Osteoblast (primary cell): ENCODE measurements around the gene GRPEL2. TPM values are rescaled to one million over a fixed set of nuclear protein-coding genes. Genes with fewer than 3 reads are reported as not detected.

Experiments
- DNase-seq: peaks from one replicate; pipeline ENCODE4 v3.0.0; 2011; ENCODE audit warnings: low spot score, mixed read lengths; ENCODE audit not compliant: insufficient read length; ENCODE audit errors: missing footprints
- H2AFZ ChIP-seq: 2 replicates; pipeline ENCODE4 v1.6.0; 2011; ENCODE audit warnings: mild to moderate bottlenecking, low read length
- H3K27ac ChIP-seq: 2 replicates; pipeline ENCODE4 v1.5.1; 2011; ENCODE audit warnings: mild to moderate bottlenecking, low read depth, low read length, moderate library complexity
- H3K27me3 ChIP-seq: 2 replicates; pipeline ENCODE4 v1.6.0; 2012; ENCODE audit warnings: mild to moderate bottlenecking, control low read depth, inconsistent platforms, low read length, moderate library complexity; ENCODE audit not compliant: insufficient read depth
- H3K36me3 ChIP-seq: 2 replicates; pipeline ENCODE4 v1.5.1; 2011; ENCODE audit warnings: mild to moderate bottlenecking, low read length, control low read depth, moderate library complexity; ENCODE audit not compliant: insufficient read depth
- H3K4me1 ChIP-seq: 2 replicates; pipeline ENCODE4 v1.5.1; 2011; ENCODE audit warnings: mild to moderate bottlenecking, low read length, control low read depth, moderate library complexity; ENCODE audit not compliant: insufficient read depth
- H3K4me2 ChIP-seq: 2 replicates; pipeline ENCODE4 v1.6.0; 2011; ENCODE audit warnings: mild to moderate bottlenecking, low read length; ENCODE audit not compliant: insufficient read depth
- H3K4me3 ChIP-seq: fragments of 200-600 bp; sonication (generic); 3 replicates; pipeline ENCODE4 v1.5.1; 2012; ENCODE audit warnings: mild to moderate bottlenecking, low read length, inconsistent platforms; ENCODE audit not compliant: insufficient read depth
- H3K79me2 ChIP-seq: 2 replicates; pipeline ENCODE4 v1.6.0; 2012; ENCODE audit warnings: mild to moderate bottlenecking, low read length, control low read depth, inconsistent platforms; ENCODE audit not compliant: insufficient read depth
- H3K9me3 ChIP-seq: 2 replicates; pipeline ENCODE4 v1.5.1; 2011; ENCODE audit warnings: low read depth, low read length, control low read depth
- H4K20me1 ChIP-seq: 2 replicates; pipeline ENCODE4 v1.6.0; 2012; ENCODE audit warnings: mild to moderate bottlenecking, low read length, control low read depth; ENCODE audit not compliant: insufficient read depth
- total RNA-seq: library from RNA; depleted of rRNA; stranded (reverse); fragments of >200 nt; gene quantifications from 2 replicates; pipeline ENCODE4 v1.2.3, GENCODE V29; 2012
- TF ChIP-seq, protein P1 (sequence below): IDR thresholded peaks from 2 replicates; pipeline ENCODE4 v1.5.1; 2011; ENCODE audit warnings: mild to moderate bottlenecking, low read depth, low read length, moderate library complexity; ENCODE audit errors: extremely low read depth

GRPEL2 gene
- total RNA-seq, 1 donor, result 34.7 TPM

DNA sequence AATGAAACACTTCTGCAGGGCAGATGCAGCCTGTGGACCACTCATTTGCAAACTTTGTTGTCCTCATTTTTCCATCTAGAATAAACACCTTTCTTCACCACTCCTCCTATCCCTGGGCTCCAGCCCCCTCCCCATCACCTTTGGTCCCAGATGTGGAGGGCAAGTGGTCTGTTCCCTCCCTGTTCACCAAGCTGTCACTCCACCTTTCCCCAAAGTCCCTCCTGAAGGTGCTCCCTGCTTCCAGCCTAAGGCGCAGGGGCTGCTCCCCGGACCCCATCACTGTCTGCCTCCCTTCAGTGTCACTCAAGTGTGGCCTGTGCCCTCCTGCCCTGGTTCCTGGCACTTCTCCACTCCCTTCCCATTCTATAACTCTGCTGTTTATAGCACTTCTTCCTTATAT, 19.4 kb downstream of the GRPEL2 start:
- Histone ChIP-seq H3K27me3 (no peaks in the 10 kb centered on the region), H3K79me2 (no peaks in the 10 kb centered on the region), H3K4me2 (no peak overlapping the region), H3K4me1 (no peaks in the 10 kb centered on the region), H3K4me3 (no peak overlapping the region), H3K27ac (no peak overlapping the region), H3K36me3 (no peaks in the 10 kb centered on the region), H2AFZ (no peak overlapping the region), H3K9me3 (no peaks in the 10 kb centered on the region), H4K20me1 (no peaks in the 10 kb centered on the region)
- DNase-seq, result no peak
- TF ChIP-seq, protein P1, sequence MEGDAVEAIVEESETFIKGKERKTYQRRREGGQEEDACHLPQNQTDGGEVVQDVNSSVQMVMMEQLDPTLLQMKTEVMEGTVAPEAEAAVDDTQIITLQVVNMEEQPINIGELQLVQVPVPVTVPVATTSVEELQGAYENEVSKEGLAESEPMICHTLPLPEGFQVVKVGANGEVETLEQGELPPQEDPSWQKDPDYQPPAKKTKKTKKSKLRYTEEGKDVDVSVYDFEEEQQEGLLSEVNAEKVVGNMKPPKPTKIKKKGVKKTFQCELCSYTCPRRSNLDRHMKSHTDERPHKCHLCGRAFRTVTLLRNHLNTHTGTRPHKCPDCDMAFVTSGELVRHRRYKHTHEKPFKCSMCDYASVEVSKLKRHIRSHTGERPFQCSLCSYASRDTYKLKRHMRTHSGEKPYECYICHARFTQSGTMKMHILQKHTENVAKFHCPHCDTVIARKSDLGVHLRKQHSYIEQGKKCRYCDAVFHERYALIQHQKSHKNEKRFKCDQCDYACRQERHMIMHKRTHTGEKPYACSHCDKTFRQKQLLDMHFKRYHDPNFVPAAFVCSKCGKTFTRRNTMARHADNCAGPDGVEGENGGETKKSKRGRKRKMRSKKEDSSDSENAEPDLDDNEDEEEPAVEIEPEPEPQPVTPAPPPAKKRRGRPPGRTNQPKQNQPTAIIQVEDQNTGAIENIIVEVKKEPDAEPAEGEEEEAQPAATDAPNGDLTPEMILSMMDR, result no peak

DNA sequence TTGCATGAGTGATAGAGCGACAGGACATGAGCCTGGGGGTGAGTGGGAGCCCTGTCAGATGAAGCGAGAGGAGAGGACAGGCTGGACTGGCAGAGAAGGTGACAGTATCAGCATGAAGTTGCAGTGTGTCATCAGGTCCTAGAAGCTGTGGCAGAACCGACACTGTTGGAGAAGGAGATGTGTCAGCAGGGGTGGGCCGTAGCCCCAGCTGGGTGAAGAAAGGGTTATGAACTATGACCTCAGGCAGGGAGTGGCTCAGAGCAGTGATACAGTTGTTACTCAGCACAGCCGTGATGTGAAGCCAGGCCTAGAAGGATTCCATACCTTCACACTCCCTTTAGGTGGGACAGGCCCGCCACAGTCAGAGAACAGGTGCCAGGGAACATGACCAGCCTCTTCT, 20.1 kb downstream of the GRPEL2 start:
- Histone ChIP-seq H3K27me3 (no peaks in the 10 kb centered on the region), H3K79me2 (no peaks in the 10 kb centered on the region), H3K9me3 (no peaks in the 10 kb centered on the region), H3K4me3 (no peak overlapping the region), H4K20me1 (no peaks in the 10 kb centered on the region), H3K4me2 (no peak overlapping the region), H3K4me1 (no peaks in the 10 kb centered on the region), H3K27ac (no peak overlapping the region), H2AFZ (no peak overlapping the region), H3K36me3 (no peaks in the 10 kb centered on the region)
- DNase-seq, result no peak
- TF ChIP-seq, protein P1, result no peak

GRCh38 chr5:149366169-149366729, 20.9 kb downstream of the GRPEL2 start:
- Histone ChIP-seq H3K27me3 (no peaks in the 10 kb centered on the region), H3K4me3 (no peak overlapping the region), H4K20me1 (no peaks in the 10 kb centered on the region), H3K9me3 (no peaks in the 10 kb centered on the region), H3K27ac (no peak overlapping the region), H2AFZ (no peak overlapping the region), H3K79me2 (no peaks in the 10 kb centered on the region), H3K36me3 (no peaks in the 10 kb centered on the region), H3K4me2 (no peak overlapping the region), H3K4me1 (no peaks in the 10 kb centered on the region)
- DNase-seq, result no peak
- TF ChIP-seq, protein P1, result no peak

DNA sequence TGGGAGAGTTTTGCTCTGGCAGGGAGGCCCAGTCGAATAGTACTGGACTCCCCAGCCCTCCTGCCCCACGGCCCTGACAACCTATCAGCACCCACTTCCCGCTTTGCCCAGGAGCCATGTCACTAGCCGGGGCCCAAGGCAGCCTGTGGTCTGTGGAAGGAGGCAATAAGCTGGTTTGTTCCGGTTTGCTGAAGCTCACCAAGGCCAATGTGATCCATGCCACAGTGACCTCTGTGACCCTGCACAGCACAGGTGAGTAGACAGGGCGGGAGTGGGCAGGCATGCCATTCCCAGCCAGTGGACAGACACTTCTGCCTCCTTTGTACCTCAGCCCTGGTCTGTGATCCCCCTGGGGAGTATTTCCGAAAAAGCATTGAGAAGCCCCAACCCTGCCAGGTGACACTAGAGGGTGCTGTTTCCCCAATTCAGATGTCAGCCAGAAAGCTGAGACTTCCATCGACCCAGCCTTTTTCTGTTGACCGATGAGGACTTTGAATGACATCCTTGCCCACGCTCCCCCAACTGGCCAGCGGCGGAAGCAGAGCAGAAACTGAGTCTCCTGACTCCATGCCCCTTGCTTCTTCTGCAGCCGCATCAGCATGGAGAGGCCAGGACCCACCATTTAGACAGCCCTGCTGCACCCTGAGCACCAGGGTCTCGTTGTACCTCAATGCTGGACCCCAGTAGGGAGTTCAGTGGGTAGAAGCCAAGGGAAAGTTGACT, 22.1 kb downstream of the GRPEL2 start:
- Histone ChIP-seq H3K79me2 (no peaks in the 10 kb centered on the region), H3K27ac (no peak overlapping the region), H3K4me2 (no peak overlapping the region), H3K9me3 (no peaks in the 10 kb centered on the region), H2AFZ (peak overlapping the region; percentile 37), H3K27me3 (peaks cover 6% of the 10 kb centered on the region), H3K4me3 (no peak overlapping the region), H3K36me3 (no peaks in the 10 kb centered on the region), H4K20me1 (no peaks in the 10 kb centered on the region), H3K4me1 (no peaks in the 10 kb centered on the region)
- TF ChIP-seq, protein P1, result peak; percentile 91
- peak; percentile 98 for DNase-seq
